ENCODE results near the gene CTBP2.
A peak's percentile ranks its signal among the peaks of the same experiment; 100 is the strongest.
"Not testable (repeated sequence)": the region's sequence is repeated elsewhere in the genome, so short reads cannot be mapped to it uniquely, and the experiment has no call there.

CTBP2 gene

GRCh38 chr10:125084614-125085257 is 75.6 kb downstream of the CTBP2 start:
- peak; percentile 97 for FAIRE-seq

GRCh38 chr10:125084191-125084613 is 76.2 kb downstream of the CTBP2 start:
- no peak for FAIRE-seq

GRCh38 chr10:125083576-125083920 is 76.8 kb downstream of the CTBP2 start:
- FAIRE-seq = no peak

GRCh38 chr10:125082881-125083575 is 77.3 kb downstream of the CTBP2 start:
- no peak for FAIRE-seq

GRCh38 chr10:125082471-125082870 is 77.9 kb downstream of the CTBP2 start:
- not testable (repeated sequence) for FAIRE-seq

GRCh38 chr10:125081931-125082330 is 78.4 kb downstream of the CTBP2 start:
- no peak for FAIRE-seq

GRCh38 chr10:125080984-125081383 is 79.4 kb downstream of the CTBP2 start:
- FAIRE-seq = no peak

- no peak for FAIRE-seq
Measured at GRCh38 chr10:125080296-125080695, 80.1 kb downstream of the CTBP2 start.

- FAIRE-seq = no peak
Measured at GRCh38 chr10:125079091-125079600, 81.2 kb downstream of the CTBP2 start.

- FAIRE-seq = no peak
Measured at GRCh38 chr10:125076891-125077541, 83.3 kb downstream of the CTBP2 start.

- FAIRE-seq = no peak
Measured at GRCh38 chr10:125076121-125076825, 84.1 kb downstream of the CTBP2 start.

- no peak for FAIRE-seq
Measured at GRCh38 chr10:125073996-125074395, 86.4 kb downstream of the CTBP2 start.

- no peak for FAIRE-seq
Measured at GRCh38 chr10:125072794-125073193, 87.6 kb downstream of the CTBP2 start.

GRCh38 chr10:125071008-125071407 is 89.4 kb downstream of the CTBP2 start:
- no peak for FAIRE-seq

- FAIRE-seq = no peak
Measured at GRCh38 chr10:125068406-125068805, 92.0 kb downstream of the CTBP2 start.

- FAIRE-seq = no peak
Measured at GRCh38 chr10:125067764-125068163, 92.6 kb downstream of the CTBP2 start.

GRCh38 chr10:125066764-125067450 is 93.5 kb downstream of the CTBP2 start:
- no peak for FAIRE-seq

GRCh38 chr10:125064681-125065492 is 95.5 kb downstream of the CTBP2 start:
- FAIRE-seq = no peak

- FAIRE-seq = no peak
Measured at GRCh38 chr10:125063256-125063925, 97.0 kb downstream of the CTBP2 start.

GRCh38 chr10:125062914-125063230 is 97.5 kb downstream of the CTBP2 start:
- FAIRE-seq = no peak

- no peak for FAIRE-seq
Measured at GRCh38 chr10:125062227-125062913, 98.0 kb downstream of the CTBP2 start.

All from islet of Langerhans (tissue), 1 donor.